ENCODE results near the gene LIPC. TPM values are rescaled to one million over a fixed set of nuclear protein-coding genes. Genes with fewer than 3 reads are reported as not detected.
A peak's percentile ranks its signal among the peaks of the same experiment; 100 is the strongest.

Gene LIPC
- total RNA-seq, 1 donor from 2014 or later = not detected

- TF ChIP-seq, protein P1, sequence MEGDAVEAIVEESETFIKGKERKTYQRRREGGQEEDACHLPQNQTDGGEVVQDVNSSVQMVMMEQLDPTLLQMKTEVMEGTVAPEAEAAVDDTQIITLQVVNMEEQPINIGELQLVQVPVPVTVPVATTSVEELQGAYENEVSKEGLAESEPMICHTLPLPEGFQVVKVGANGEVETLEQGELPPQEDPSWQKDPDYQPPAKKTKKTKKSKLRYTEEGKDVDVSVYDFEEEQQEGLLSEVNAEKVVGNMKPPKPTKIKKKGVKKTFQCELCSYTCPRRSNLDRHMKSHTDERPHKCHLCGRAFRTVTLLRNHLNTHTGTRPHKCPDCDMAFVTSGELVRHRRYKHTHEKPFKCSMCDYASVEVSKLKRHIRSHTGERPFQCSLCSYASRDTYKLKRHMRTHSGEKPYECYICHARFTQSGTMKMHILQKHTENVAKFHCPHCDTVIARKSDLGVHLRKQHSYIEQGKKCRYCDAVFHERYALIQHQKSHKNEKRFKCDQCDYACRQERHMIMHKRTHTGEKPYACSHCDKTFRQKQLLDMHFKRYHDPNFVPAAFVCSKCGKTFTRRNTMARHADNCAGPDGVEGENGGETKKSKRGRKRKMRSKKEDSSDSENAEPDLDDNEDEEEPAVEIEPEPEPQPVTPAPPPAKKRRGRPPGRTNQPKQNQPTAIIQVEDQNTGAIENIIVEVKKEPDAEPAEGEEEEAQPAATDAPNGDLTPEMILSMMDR (IDR thresholded peaks at IDR 0.05; ENCODE audit: unreplicated experiment) = no peak
- Mint-ChIP-seq H3K27me3 (ENCODE audit: low read depth) (no peaks in the 10 kb centered on the region), H3K4me1 (peaks cover 15% of the 10 kb centered on the region), H3K36me3 (no peaks in the 10 kb centered on the region), H3K4me3 (no peak overlapping the region), H3K27ac (no peak overlapping the region), H3K9me3 (no peaks in the 10 kb centered on the region)
- no peak for DNase-seq (ENCODE audit: low spot score in 2 of 2, unreplicated experiment in 2 of 2)
These were observed 32.2 kb downstream of the LIPC start for GRCh38 chr15:58463815-58464650.

- Mint-ChIP-seq H3K4me1 (peaks cover 24% of the 10 kb centered on the region), H3K4me3 (no peak overlapping the region), H3K27me3 (ENCODE audit: low read depth) (no peaks in the 10 kb centered on the region), H3K36me3 (no peaks in the 10 kb centered on the region), H3K27ac (no peak overlapping the region), H3K9me3 (no peaks in the 10 kb centered on the region)
- no peak for DNase-seq (ENCODE audit: low spot score in 2 of 2, unreplicated experiment in 2 of 2)
- TF ChIP-seq, protein P1 (IDR thresholded peaks at IDR 0.05; ENCODE audit: unreplicated experiment) = no peak
These were observed 33.3 kb downstream of the LIPC start for GRCh38 chr15:58465070-58465469.

GRCh38 chr15:58465866-58466517, 34.2 kb downstream of the LIPC start:
- TF ChIP-seq, protein P1 (IDR thresholded peaks at IDR 0.05; ENCODE audit: unreplicated experiment) = no peak
- peaks cover 28% of the 10 kb centered on the region for H3K4me1 Mint-ChIP-seq
- no peaks in the 10 kb centered on the region for H3K9me3 Mint-ChIP-seq

DNA sequence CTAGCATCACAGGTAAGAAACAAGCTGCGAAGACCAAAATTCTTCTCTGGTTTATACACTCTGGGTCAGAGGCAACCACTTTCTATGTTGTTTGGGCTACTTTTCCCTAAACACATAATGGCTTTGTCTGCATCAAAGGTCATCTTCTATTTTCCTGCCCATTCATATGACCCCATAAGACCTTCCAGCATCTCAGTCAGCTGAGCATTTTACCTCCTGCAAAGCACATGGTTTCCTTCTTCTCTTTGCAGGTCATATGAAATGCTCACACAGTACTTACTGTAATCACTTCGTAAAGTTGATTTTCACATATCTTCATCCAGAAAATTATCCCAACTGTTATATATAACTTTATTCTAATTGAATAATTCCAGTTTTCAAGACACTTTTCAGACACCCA, 34.8 kb downstream of the LIPC start:
- H3K9me3 Mint-ChIP-seq = no peaks in the 10 kb centered on the region
- H3K4me3 Mint-ChIP-seq = no peak overlapping the region
- H3K27me3 Mint-ChIP-seq (ENCODE audit: low read depth) = no peaks in the 10 kb centered on the region
- TF ChIP-seq, protein P1 (IDR thresholded peaks at IDR 0.05; ENCODE audit: unreplicated experiment) = no peak
- H3K27ac Mint-ChIP-seq = no peak overlapping the region
- no peak for DNase-seq (ENCODE audit: low spot score in 2 of 2, unreplicated experiment in 2 of 2)
- no peaks in the 10 kb centered on the region for H3K36me3 Mint-ChIP-seq
- H3K4me1 Mint-ChIP-seq = peaks cover 28% of the 10 kb centered on the region

More at GRCh38 chr15:58465866-58466517, 34.2 kb downstream of the LIPC start:
- no peak overlapping the region for H3K4me3 Mint-ChIP-seq
- H3K27me3 Mint-ChIP-seq (ENCODE audit: low read depth) = no peaks in the 10 kb centered on the region
- H3K27ac Mint-ChIP-seq = no peak overlapping the region
- H3K36me3 Mint-ChIP-seq = no peaks in the 10 kb centered on the region
- no peak for DNase-seq (ENCODE audit: low spot score in 2 of 2, unreplicated experiment in 2 of 2)

- H3K4me3 Mint-ChIP-seq = no peak overlapping the region
These were observed 35.4 kb downstream of the LIPC start for GRCh38 chr15:58467121-58467721.

More at GRCh38 chr15:58467121-58467721, 35.4 kb downstream of the LIPC start:
- Mint-ChIP-seq H3K27ac (peak overlapping the region; percentile 73), H3K27me3 (ENCODE audit: low read depth) (no peaks in the 10 kb centered on the region), H3K4me1 (peaks cover 28% of the 10 kb centered on the region), H3K9me3 (no peaks in the 10 kb centered on the region), H3K36me3 (no peaks in the 10 kb centered on the region)
- no peak for DNase-seq (ENCODE audit: low spot score in 2 of 2, unreplicated experiment in 2 of 2)
- TF ChIP-seq, protein P1 (IDR thresholded peaks at IDR 0.05; ENCODE audit: unreplicated experiment) = no peak

Measured in mesothelial cell of epicardium (in vitro differentiated cells).